ENCODE results near the gene DYSF. TPM values are rescaled to one million over a fixed set of nuclear protein-coding genes. Genes with fewer than 3 reads are reported as not detected.

DYSF gene
- total RNA-seq, 3 donors from 2014 or later, result 2.0 to 19.4 (median 6.8) TPM

DNA sequence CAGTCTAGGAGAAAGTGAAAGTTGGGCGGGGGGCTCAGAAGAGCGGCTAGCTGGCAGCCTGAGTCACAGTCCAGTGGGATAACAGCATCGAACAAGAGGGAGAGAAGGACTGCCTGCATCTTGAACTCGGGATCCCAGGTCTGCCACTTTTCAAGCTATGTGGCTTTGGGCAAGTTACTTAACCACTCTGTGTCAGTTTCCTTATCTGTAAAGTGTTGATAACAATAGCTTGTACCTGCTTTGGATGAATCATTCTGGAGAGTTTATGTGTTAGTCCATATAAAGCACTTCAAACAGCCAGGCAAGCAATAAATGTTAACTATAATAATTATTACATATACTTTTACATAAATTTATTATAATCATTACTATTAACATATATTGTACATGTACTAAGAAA lies 4.6 kb downstream of the DYSF start:
- DNase-seq (no peak), ATAC-seq (no peak)
- no peaks in the 10 kb centered on the region for H3K9me3 ChIP-seq
- intact Hi-C loops (cut with DNase I, micrococcal nuclease), result no loop called here
- TF ChIP-seq, protein P1, sequence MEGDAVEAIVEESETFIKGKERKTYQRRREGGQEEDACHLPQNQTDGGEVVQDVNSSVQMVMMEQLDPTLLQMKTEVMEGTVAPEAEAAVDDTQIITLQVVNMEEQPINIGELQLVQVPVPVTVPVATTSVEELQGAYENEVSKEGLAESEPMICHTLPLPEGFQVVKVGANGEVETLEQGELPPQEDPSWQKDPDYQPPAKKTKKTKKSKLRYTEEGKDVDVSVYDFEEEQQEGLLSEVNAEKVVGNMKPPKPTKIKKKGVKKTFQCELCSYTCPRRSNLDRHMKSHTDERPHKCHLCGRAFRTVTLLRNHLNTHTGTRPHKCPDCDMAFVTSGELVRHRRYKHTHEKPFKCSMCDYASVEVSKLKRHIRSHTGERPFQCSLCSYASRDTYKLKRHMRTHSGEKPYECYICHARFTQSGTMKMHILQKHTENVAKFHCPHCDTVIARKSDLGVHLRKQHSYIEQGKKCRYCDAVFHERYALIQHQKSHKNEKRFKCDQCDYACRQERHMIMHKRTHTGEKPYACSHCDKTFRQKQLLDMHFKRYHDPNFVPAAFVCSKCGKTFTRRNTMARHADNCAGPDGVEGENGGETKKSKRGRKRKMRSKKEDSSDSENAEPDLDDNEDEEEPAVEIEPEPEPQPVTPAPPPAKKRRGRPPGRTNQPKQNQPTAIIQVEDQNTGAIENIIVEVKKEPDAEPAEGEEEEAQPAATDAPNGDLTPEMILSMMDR (IDR thresholded peaks at IDR 0.05), result no peak
- no peaks in the 10 kb centered on the region for H3K36me3 ChIP-seq (ENCODE audit: low read depth)
- no peak overlapping the region for H3K4me3 ChIP-seq
- peaks cover 7% of the 10 kb centered on the region for H3K4me1 ChIP-seq (ENCODE audit: low read depth)

DNA sequence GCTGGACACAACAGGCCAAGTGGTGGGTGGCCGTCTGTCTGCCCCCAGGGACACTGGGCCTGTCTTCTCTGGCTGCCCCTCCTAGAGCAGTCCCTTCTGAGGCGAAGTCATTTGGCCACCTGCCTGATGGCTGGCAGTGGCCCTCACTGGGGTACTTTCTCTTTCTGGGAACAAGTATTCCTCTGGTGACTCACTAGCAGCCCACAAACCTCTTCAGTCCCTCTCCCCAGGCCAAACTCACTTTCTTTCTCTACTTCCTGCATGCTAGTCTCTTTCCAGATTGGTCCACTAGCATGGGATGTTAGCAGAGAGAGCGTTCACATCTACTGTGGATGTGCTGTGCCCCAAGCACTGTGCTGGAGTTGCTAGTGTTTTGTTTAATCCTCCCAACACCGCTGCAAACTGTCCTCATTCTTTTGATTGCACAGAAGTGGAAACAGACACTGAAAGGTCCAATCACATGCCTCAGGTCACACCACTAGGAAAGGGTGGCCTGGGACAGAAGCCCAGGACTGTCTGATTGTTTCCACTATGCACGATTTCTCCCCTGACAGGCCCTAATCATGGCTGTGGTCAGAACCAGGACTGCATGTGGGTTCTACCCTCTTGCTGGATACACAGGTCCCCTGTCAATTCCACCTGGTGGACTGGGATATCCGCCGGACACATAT lies 5.2 kb downstream of the DYSF start:
- no peaks in the 10 kb centered on the region for H3K9me3 ChIP-seq
- intact Hi-C loops (cut with DNase I, micrococcal nuclease), result no loop called here
- H3K4me3 ChIP-seq, result no peak overlapping the region
- ATAC-seq, result no peak
- no peaks in the 10 kb centered on the region for H3K36me3 ChIP-seq (ENCODE audit: low read depth)
- no peak for DNase-seq
- TF ChIP-seq, protein P1 (IDR thresholded peaks at IDR 0.05), result no peak
- H3K4me1 ChIP-seq (ENCODE audit: low read depth), result peaks cover 6% of the 10 kb centered on the region

DNA sequence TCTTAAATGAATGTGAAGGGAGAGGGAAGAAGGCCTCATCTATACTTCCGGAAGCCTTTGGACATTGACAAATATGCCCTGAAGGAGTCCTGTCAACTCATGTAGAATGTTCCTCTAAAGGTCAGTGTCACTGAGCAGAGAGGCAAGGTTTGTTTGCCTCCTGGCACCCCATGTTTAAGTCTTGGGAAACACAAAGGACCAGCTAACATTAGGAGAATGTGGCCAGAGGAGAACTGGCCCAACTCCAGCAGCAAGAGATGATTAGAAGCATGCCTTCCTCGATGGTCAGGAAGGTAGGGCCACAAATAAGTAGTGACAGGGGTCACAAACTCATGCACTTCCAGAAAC lies 5.7 kb downstream of the DYSF start:
- no peaks in the 10 kb centered on the region for H3K36me3 ChIP-seq (ENCODE audit: low read depth)
- no peaks in the 10 kb centered on the region for H3K9me3 ChIP-seq
- intact Hi-C loops (cut with DNase I, micrococcal nuclease), result no loop called here
- TF ChIP-seq, protein P1 (IDR thresholded peaks at IDR 0.05), result no peak
- no peak overlapping the region for H3K4me3 ChIP-seq
- no peak for DNase-seq
- H3K4me1 ChIP-seq (ENCODE audit: low read depth), result peaks cover under 1% of the 10 kb centered on the region
- no peak for ATAC-seq

DNA sequence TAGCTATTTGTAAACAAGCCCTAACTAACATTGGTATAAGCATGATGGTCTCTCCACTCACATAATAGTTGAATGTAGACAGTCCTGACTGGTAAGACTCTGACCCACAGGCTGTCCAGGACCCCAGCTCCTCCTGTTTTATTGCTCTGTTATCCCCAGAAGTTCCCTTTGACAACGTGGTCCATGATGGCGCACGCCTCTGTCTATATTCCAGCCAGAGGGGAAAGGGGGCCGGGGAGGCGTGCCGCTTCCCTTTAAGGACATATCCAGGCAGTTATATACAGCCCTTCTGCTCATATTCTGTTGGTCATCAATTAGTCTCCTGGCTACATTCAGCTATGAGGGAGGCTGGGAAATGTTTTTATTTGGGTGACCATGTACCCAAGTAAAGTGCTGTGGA lies 6.7 kb downstream of the DYSF start:
- intact Hi-C loops (cut with DNase I, micrococcal nuclease), result no loop called here
- TF ChIP-seq, protein P1 (IDR thresholded peaks at IDR 0.05), result no peak
- H3K4me1 ChIP-seq (ENCODE audit: low read depth), result no peaks in the 10 kb centered on the region
- no peak overlapping the region for H3K4me3 ChIP-seq
- DNase-seq (no peak), ATAC-seq (no peak)
- no peaks in the 10 kb centered on the region for H3K9me3 ChIP-seq
- no peaks in the 10 kb centered on the region for H3K36me3 ChIP-seq (ENCODE audit: low read depth)

DNA sequence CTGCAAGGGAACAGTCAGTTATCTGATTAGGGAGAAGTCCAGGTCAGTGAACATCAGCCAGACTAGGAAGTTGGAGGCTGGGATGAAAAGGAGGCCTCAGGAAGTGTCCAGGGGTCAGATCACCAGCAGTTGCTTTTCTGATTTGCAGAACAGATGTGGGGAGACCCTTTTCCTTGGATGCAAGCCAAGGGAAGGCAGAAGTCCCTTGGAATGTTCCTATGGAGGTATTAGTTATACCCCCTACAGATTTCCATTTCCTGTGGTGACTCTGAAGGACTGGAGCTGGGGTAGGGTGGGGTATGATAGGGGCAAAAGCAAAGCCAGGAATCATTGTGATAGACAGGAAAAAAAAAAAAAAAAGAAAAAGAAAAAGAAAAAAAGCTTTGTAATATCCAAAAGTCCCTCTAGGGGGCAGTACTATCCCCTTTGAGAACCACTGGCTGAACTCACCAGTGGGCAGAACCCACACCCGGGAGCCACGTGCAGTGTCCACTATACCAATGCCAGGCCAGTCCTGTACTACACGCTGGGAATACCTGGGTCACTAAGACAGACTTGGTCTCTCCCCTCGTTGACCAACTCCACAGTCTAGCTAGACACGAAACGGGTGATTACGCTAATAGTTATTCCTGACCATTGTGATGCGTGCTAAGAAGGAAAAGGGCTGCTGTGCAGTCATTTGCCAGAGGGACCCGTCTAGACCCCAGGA lies 7.4 kb downstream of the DYSF start:
- DNase-seq (no peak), ATAC-seq (no peak)
- Histone ChIP-seq H3K4me1 (ENCODE audit: low read depth) (peaks cover under 1% of the 10 kb centered on the region), H3K4me3 (no peak overlapping the region), H3K36me3 (ENCODE audit: low read depth) (no peaks in the 10 kb centered on the region), H3K9me3 (no peaks in the 10 kb centered on the region)
- TF ChIP-seq, protein P1 (IDR thresholded peaks at IDR 0.05), result no peak
- intact Hi-C loops (cut with DNase I, micrococcal nuclease), result no loop called here

Data from mucosa of descending colon (tissue), 3 donors.